ENCODE measurements around the gene GJA4.
"Not testable (repeated sequence)": the region's sequence is repeated elsewhere in the genome, so short reads cannot be mapped to it uniquely, and the experiment has no call there.

Gene GJA4

DNA sequence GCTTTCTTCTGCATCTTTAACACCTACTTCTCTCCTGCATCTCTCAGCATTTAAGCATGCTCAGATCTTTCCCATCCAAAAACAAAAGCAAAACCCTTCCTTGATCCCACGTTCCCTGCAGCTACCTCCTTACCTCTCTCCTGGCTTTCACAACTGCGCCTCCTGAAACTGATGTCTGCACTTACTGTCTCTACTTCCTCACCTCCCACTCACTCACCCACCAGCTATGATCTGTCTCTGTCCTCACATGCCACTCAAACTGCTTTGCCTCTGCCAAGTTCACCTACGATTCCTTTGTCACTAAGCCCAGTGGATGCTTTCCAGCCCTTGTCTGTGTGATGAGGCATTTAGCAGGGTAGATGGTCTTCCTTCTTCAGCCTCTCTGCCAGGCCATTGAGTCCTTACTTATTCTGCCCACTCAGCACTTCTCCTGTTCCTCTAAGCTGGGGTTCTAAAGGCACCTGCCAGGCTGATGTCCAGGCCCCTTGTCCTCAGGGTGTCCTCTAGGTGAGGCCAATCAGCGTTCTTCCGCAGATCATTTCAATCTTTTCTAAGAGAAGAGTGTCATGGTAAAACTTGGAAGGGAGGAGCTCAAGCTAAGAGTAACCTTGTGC lies 21.8 kb upstream of the GJA4 start:
- no peak for DNase-seq

DNA sequence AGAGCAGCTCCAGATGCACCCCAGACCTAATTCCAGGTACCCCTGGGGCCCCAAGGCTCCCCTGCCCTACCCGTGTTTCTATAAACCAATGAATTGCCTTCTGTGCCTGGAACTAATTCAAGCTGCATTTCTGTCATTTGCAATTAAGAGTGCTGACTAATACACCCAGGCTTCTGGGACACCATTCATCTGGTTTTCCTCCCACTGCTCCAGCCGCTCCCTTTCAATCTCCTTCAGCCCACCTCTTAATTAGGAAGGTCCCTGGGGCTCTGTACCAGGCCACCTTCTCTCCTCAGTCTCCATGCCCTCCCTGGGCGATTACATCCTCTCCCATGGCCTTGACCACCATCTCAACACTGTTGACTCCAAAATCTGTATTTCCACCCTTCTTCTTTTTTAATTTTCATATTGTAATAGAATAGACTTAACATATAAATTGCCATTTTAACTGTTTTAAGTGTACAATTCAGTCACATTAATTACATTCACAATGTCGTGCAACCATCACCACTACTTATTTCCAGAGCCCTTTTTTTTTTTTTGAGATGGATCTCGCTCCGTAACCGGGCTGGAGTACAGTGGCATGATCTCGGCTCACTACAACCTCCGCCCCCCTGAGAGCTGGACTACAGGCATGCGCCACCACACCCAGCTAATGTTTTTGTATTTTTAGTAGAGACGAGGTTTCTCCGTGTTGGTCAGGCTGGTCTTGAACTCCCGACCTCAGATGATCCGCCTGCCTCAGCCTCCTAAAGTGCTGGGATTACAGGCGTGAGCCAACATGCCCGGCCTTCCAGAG lies 21.0 kb upstream of the GJA4 start:
- no peak for DNase-seq

DNA sequence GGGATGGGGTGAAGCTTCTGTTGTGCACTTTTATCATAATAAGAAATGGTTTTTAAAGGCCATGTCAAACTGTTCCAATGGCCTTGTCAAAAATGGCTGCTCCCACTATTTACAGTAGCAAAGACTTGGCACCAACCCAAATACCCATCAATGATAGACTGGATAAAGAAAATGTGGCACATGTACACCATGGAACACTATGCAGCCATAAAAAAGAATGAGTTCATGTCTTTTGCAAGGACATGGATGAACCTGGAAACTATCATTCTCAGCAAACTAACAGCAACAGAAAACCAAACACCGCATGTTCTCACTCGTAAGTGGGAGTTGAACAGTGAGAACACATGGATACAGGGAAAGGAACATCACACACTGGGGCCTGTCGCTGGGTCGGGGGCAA lies 19.7 kb upstream of the GJA4 start:
- not testable (repeated sequence) for DNase-seq

GRCh38 chr1:34774957-34775356 lies 17.8 kb upstream of the GJA4 start:
- no peak for DNase-seq

- no peak for DNase-seq
These were observed 15.9 kb upstream of the GJA4 start for GRCh38 chr1:34776911-34777310.

- DNase-seq, result no peak
These were observed 15.1 kb upstream of the GJA4 start for GRCh38 chr1:34777519-34778321.

DNA sequence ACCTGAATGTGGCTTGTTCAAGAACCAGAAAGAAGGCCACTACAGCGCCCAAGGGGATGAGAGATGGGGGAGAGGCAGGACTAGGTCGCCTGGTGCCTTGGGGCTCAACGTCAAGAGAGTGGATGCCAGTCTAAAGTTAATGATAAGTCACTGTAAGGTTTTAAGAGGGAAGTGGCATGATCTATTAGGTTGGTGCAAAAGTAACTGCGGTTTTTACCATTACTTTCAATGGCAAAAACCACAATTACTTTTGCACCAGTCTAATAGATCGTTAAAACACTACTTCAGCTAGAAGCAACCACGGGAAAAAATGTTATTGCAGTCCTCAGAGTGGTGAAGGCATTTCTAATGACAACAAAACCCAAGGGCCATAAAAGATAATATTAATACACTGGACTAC lies 14.4 kb upstream of the GJA4 start:
- no peak for DNase-seq

- DNase-seq, result no peak
These were observed 13.8 kb upstream of the GJA4 start for GRCh38 chr1:34779005-34779404.

- DNase-seq, result no peak
These were observed 13.3 kb upstream of the GJA4 start for GRCh38 chr1:34779526-34779925.

DNA sequence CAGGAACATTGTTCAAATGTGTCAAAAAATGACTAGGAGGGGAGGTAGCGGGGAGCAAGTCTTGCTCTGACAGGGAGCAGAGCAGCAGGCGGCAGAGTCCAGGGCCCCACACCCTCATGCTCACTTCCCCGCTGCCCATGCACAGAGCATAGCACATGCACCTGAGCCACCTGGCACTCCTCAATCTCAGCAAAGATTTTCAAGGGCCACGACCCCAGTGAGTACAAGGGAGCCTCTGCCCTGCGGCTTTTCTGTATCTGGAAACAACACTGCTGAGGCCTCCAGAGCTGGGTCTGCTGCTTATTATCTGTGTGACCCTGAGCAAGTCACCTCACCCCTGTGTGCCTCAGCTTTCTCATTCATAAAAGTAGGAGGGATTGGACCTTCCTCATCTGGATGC lies 12.8 kb upstream of the GJA4 start:
- DNase-seq, result no peak

DNA sequence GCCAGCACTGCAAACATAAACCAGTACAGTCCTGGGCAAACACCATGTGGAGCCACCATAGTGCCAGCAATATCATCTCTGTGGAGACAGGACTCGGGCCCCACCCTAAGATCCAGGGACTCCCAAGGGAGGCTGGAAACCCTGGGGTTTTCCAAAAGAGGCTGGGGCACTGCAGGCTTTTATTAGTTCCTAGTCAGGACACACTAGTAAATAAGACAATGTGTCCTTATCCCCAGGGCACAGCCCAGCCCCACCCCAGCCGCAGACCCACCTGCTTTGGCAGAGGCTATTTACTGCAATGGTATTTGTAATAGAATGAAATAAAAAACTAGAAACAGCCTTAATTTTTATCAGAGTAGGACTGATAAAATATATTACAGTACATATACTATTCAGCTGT lies 12.3 kb upstream of the GJA4 start:
- DNase-seq, result no peak

DNA sequence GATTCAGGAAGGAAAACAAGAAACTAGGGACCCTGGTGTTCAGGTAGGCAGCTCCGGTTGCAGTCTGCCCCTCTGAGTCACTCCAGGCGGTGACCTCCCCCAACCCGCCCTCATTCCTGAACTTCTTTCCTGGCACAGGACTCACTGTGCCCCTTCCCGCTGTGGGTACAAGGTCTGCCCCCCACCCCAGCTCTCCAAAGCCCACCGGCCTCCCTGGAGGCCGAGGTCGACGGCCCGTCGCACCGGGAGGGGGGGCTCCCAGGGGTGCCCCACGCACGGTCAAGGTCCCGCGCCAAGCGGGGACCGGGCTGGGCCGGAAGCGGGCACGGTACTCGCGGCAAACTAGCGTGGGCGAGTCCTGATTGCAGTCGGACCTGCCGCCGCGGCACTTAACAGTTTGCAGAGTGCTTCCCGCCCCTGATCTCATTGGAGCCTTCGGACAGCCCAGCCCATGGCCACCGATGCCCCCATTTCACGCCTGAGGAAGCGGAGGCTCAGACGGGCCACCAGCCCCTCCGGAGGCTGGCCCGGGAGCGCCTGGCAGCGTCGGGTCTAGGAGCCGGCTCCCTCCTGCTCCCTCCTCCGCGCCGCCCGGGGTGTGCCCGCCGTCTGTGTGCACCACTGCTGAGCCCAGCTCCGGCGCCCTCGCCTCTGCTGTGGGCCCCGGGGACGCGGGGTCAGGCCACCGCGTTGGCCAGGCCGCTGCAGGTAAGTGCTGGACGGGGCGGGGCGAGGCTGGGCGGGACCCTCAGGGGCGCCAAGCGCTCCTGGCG lies 11.5 kb upstream of the GJA4 start, which contains the start of gene GJB3:
Gene GJB3 (plus strand): TSS at position 144 of the 773 bp plus-strand sequence. CDS start 3,549 bp downstream, outside the sequence.
- no peak for DNase-seq

GRCh38 chr1:34781844-34782391 lies 10.9 kb upstream of the GJA4 start:
- DNase-seq, result no peak

DNA sequence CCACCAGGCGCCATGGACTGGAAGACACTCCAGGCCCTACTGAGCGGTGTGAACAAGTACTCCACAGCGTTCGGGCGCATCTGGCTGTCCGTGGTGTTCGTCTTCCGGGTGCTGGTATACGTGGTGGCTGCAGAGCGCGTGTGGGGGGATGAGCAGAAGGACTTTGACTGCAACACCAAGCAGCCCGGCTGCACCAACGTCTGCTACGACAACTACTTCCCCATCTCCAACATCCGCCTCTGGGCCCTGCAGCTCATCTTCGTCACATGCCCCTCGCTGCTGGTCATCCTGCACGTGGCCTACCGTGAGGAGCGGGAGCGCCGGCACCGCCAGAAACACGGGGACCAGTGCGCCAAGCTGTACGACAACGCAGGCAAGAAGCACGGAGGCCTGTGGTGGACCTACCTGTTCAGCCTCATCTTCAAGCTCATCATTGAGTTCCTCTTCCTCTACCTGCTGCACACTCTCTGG lies 8.0 kb upstream of the GJA4 start:
- DNase-seq, result no peak

GRCh38 chr1:34785231-34785874 lies 7.4 kb upstream of the GJA4 start:
- DNase-seq, result no peak

DNA sequence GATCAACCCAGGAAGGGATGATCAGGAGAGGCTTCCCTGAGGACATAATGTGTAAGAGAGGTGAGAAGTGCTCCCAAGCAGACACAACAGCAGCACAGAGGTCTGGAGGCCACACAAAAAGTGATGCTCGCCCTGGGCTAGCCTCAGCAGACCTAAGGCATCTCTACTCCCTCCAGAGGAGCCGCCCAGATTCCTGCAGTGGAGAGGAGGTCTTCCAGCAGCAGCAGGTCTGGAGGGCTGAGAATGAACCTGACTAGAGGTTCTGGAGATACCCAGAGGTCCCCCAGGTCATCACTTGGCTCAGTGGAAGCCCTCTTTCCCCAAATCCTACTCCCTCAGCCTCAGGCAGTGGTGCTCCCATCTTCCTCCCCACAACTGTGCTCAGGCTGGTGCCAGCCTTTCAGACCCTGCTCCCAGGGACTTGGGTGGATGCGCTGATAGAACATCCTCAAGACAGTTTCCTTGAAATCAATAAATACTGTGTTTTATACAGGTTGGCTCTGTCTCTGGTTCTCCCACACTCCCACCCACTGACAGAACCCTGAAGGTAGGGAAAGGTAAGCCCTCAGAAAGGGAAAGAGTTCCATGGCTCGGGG lies 6.8 kb upstream of the GJA4 start:
- no peak for DNase-seq

- DNase-seq, result peak; percentile 12
These were observed 6.1 kb upstream of the GJA4 start for GRCh38 chr1:34786521-34787325.

DNA sequence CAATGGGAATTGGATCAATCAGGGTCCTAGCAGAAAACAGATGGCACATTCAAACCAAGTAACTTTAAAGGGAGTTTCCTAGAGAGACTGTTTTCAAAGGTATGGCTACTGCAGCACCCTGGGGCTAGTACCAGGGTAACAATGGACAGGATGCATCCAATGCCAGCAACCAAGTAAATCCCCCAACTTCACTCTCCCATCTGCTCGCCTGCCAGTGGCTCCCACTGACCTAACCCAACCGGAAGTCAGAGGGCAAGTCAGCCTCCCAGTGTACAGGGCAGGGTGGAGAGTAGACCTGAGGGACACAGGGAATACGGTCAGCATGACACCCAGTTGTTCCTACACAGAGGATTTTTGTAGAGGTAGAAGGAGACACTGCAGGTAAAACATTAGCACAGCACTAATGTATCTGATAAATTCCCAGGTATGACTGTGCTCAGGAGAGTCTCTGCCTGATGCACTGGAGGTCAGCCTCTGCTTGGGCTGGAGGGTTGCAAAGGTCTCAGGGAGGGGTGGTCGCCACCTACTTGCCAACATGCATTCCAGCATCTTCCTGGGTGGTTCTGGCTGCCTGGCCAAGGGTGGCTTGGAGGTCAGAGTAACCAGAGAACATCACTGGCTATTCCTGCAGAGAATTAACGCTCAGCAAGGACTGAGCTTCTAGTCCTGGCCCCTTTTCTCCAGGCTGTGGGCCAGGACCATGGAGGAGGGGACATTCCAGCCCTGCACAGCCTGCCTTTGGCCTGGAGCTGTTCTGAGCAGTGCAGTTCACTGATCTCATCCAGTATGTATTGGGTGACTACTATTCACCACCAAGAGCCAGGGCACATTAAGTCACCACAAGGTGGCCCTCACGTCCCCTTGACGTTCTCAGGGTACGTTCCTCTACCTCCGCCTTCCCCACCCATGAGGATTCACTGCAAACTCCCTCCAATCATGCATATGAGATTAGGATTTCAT lies 5.1 kb upstream of the GJA4 start:
- DNase-seq, result no peak

GRCh38 chr1:34790985-34791384 lies 1.8 kb upstream of the GJA4 start:
- DNase-seq, result no peak

All from GF-D8 (cell line).